Ectodermal cell (in vitro differentiated cells): ENCODE results near the gene KCNA3.

ENCODE experiments used
- H3K27ac ChIP-seq: 2 replicates; pipeline ENCODE4 v1.7.0; 2013; ENCODE audit warnings: mild to moderate bottlenecking, low read depth, low read length; ENCODE audit not compliant: insufficient read depth, poor library complexity, severe bottlenecking
- H3K27me3 ChIP-seq: 2 replicates; pipeline ENCODE4 v1.7.0; 2013; ENCODE audit warnings: mild to moderate bottlenecking, low read length; ENCODE audit not compliant: insufficient read depth, control insufficient read depth, poor library complexity, severe bottlenecking
- H3K36me3 ChIP-seq: one replicate; pipeline ENCODE4 v1.7.0; 2013; ENCODE audit warnings: low read length; ENCODE audit not compliant: control insufficient read depth, insufficient read depth
- H3K4me1 ChIP-seq: one replicate; pipeline ENCODE4 v1.7.0; 2013; ENCODE audit warnings: low read length; ENCODE audit not compliant: control insufficient read depth, insufficient read depth
- H3K4me3 ChIP-seq: 2 replicates; pipeline ENCODE4 v1.7.0; 2013; ENCODE audit warnings: low read depth, low read length, control low read depth; ENCODE audit not compliant: insufficient read depth
- H3K9me3 ChIP-seq: 2 replicates; pipeline ENCODE4 v1.7.0; 2013; ENCODE audit warnings: mild to moderate bottlenecking, low read length, moderate library complexity; ENCODE audit not compliant: control insufficient read depth
- WGBS, 2 experiments: methylation state at CpG; one replicate each; pipeline ENCODE4 v1.1.7; 2013; ENCODE audit warnings: missing lambda C conversion rate in 2 of 2; 5-methylcytosine and 5-hydroxymethylcytosine counted together

The KCNA3 gene

GRCh38 chr1:110631836-110632620, 42.7 kb downstream of the KCNA3 start:
- H3K27me3 ChIP-seq: no peaks in the 10 kb centered on the region
- H3K4me1 ChIP-seq: no peaks in the 10 kb centered on the region
- 84 to 86% methylated on average over 6 of the region's 6 CpGs for WGBS, 2 experiments
- H3K36me3 ChIP-seq: no peaks in the 10 kb centered on the region
- no peaks in the 10 kb centered on the region for H3K9me3 ChIP-seq
- no peak overlapping the region for H3K27ac ChIP-seq
- H3K4me3 ChIP-seq: no peak overlapping the region

GRCh38 chr1:110630839-110631663, 43.7 kb downstream of the KCNA3 start:
- Histone ChIP-seq H3K27me3 (no peaks in the 10 kb centered on the region), H3K36me3 (no peaks in the 10 kb centered on the region), H3K4me1 (no peaks in the 10 kb centered on the region), H3K27ac (no peak overlapping the region), H3K9me3 (no peaks in the 10 kb centered on the region), H3K4me3 (no peak overlapping the region)
- 52 to 53% methylated on average over 13 of the region's 13 CpGs for WGBS, 2 experiments

- Histone ChIP-seq H3K4me1 (no peaks in the 10 kb centered on the region), H3K27ac (no peak overlapping the region), H3K36me3 (no peaks in the 10 kb centered on the region), H3K4me3 (no peak overlapping the region), H3K9me3 (no peaks in the 10 kb centered on the region), H3K27me3 (no peaks in the 10 kb centered on the region)
- WGBS, 2 experiments: 85 to 94% methylated on average over 6 of the region's 6 CpGs
These were observed 46.2 kb downstream of the KCNA3 start for GRCh38 chr1:110628323-110629105.

- H3K4me1 ChIP-seq: no peaks in the 10 kb centered on the region
- WGBS, 2 experiments: 89 to 90% methylated on average over 2 of the region's 2 CpGs
- no peak overlapping the region for H3K27ac ChIP-seq
- no peak overlapping the region for H3K4me3 ChIP-seq
- no peaks in the 10 kb centered on the region for H3K9me3 ChIP-seq
- H3K27me3 ChIP-seq: no peaks in the 10 kb centered on the region
- no peaks in the 10 kb centered on the region for H3K36me3 ChIP-seq
These were observed 47.0 kb downstream of the KCNA3 start for GRCh38 chr1:110627764-110628163.

GRCh38 chr1:110626889-110627288, 47.9 kb downstream of the KCNA3 start:
- Histone ChIP-seq H3K4me1 (no peaks in the 10 kb centered on the region), H3K4me3 (no peak overlapping the region), H3K9me3 (no peaks in the 10 kb centered on the region), H3K27ac (no peak overlapping the region), H3K36me3 (no peaks in the 10 kb centered on the region), H3K27me3 (peaks cover 4% of the 10 kb centered on the region)
- 88 to 92% methylated on average over 7 of the region's 7 CpGs for WGBS, 2 experiments
